Pancreas (tissue), 10 donors: ENCODE measurements around the gene NOC4L. TPM values are rescaled to one million over a fixed set of nuclear protein-coding genes. Genes with fewer than 3 reads are reported as not detected.

Experiments used
- ATAC-seq, 4 donors: fragments of 200-7000 bp; cut with Tn5 transposase; one replicate each; pipeline versions ENCODE4 v1.8.0 to v1.9.1; 2020; ENCODE audit warnings: mild to moderate bottlenecking in 4 of 4, moderate library complexity in 4 of 4
- DNase-seq, 6 donors: peaks; one replicate each; pipeline ENCODE4 v3.0.0-alpha.2; 2020
- FAIRE-seq: peaks from 2 replicates; lab custom pipeline; 2012; peaks lifted over from hg19 to GRCh38; lab: Jason Lieb, UNC
- H3K27ac ChIP-seq, 4 donors: fragments of 200-600 bp; sonication (generic); 1 replicate in 3 of 4; 2 replicates in 1 of 4; pipeline versions ENCODE4 v1.5.0 to v1.8.0; 2020
- H3K27me3 ChIP-seq, 4 donors: fragments of 200-600 bp; one replicate each; pipeline ENCODE4 v1.8.0; 2021
- H3K36me3 ChIP-seq, 3 donors: fragments of 200-600 bp; sonication (generic) in 1 of 3; one replicate each; pipeline versions ENCODE4 v1.5.0 to v1.8.0; 2020 to 2021
- H3K4me1 ChIP-seq, 3 donors: fragments of 200-600 bp; one replicate each; pipeline ENCODE4 v1.8.0; 2021
- H3K4me3 ChIP-seq, 4 donors: fragments of 200-600 bp; sonication (generic) in 2 of 4; one replicate each; pipeline versions ENCODE4 v1.5.0 to v1.8.0; 2020 to 2021
- H3K9me3 ChIP-seq, 4 donors: fragments of 200-600 bp; one replicate each; pipeline ENCODE4 v1.8.0; 2021
- WGBS, 2 donors: extraction: QIAGEN DNeasy Blood & Tissue Kit; methylation state at CpG; one replicate each; pipeline ENCODE4 v1.1.7; 2013; 5-methylcytosine and 5-hydroxymethylcytosine counted together
- intact Hi-C, 3 donors: fragments of 100-400 bp; cut with DNase I; formaldehyde crosslinking; loops; one replicate each; pipeline versions ENCODE4 v1.11.1 to v1.14.2; 2022
- polyA plus RNA-seq, 2 donors: library from polyadenylated mRNA; stranded (reverse); fragments of 200-250 nt; gene quantifications; one replicate each; pipeline ENCODE4 v1.2.3, GENCODE V29; 2013
- total RNA-seq, 6 donors: library from RNA; stranded (reverse); fragmentation: NEBNext Ultra II Directional in 4 of 6; extraction: Animal tissue kit (Norgen Biotek cat#: 25700) in 4 of 6; gene quantifications; one replicate each; pipeline versions ENCODE4 v1.2.1 to v1.2.4, GENCODE V29; 2021 to 2023
- TF ChIP-seq, protein P1 (sequence below), 4 donors: fragments of 200-600 bp; sonication (generic) in 3 of 4; IDR thresholded peaks; one replicate each; pipeline versions ENCODE4 v1.5.0 to v1.8.0; 2021; ENCODE audit warnings: antibody characterized with exemption in 4 of 4
- donor health status: healthy with polysubstance abuse.
- donor health status: DM: no; HTN: no; CAD: no; lungs with moderate emphysema.
- donor health status: DM: no; HTN: no; CAD: no.
- donor health status: control.
- donor health status: control.
- donor health status: Bipolar disorder and iron deficiency.
- donor health status: DM: yes; HTN: yes; CAD: no.
- donor health status: DM: no; HTN: no; CAD: no.
- donor health status: DM: no; HTN: no; CAD: no.
- donor health status: DM: yes; HTN: yes; CAD: no.

NOC4L gene
- total and polyA plus RNA-seq, 8 donors = 6.8 to 45.8 (median 8.8) TPM

DNA sequence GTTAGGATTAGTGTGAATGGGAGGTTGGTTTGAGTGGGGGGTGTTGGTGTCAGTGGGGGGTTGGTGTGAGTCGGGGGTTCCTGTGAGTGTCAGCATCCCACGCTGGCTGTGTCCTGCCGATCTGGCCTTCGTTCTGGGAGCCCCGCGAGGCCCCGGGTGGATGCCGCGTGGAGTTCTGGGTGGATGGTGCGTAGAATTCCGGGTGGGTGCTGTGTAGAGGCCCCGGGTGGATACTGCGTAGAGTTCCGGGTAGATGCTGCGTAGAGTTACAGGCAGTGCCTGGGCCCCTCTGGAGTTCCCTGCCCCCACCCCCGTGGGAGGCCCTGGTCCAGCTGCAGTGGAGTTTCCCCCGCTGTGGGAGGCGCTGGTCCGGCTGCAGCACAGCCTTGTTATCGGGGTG, 8.7 kb downstream of the NOC4L start:
- FAIRE-seq = no peak
- 90 to 92% methylated on average over 20 of the region's 20 CpGs for WGBS, 2 donors
- TF ChIP-seq, protein P1, sequence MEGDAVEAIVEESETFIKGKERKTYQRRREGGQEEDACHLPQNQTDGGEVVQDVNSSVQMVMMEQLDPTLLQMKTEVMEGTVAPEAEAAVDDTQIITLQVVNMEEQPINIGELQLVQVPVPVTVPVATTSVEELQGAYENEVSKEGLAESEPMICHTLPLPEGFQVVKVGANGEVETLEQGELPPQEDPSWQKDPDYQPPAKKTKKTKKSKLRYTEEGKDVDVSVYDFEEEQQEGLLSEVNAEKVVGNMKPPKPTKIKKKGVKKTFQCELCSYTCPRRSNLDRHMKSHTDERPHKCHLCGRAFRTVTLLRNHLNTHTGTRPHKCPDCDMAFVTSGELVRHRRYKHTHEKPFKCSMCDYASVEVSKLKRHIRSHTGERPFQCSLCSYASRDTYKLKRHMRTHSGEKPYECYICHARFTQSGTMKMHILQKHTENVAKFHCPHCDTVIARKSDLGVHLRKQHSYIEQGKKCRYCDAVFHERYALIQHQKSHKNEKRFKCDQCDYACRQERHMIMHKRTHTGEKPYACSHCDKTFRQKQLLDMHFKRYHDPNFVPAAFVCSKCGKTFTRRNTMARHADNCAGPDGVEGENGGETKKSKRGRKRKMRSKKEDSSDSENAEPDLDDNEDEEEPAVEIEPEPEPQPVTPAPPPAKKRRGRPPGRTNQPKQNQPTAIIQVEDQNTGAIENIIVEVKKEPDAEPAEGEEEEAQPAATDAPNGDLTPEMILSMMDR (IDR thresholded peaks at IDR 0.05) = no peak
- ATAC-seq = no peak
- no peaks in the 10 kb centered on the region for H3K9me3 ChIP-seq
- H3K27ac ChIP-seq = no peak overlapping the region
- DNase-seq = peak in 2 of 6 donors; percentile 20 to 62
- H3K36me3 ChIP-seq = peaks cover 0 to 14% (median 0%) of the 10 kb centered on the region in 3 donors
- H3K4me1 ChIP-seq = no peaks in the 10 kb centered on the region
- intact Hi-C loops = loop anchor here in 2 of 3 donors (5.0 to 10.0 kb wide), 2 partner anchors 262 to 464 kb away; partner anchors contain the start of gene P2RX2 (in 1 of the 2)
- no peaks in the 10 kb centered on the region for H3K27me3 ChIP-seq
- no peak overlapping the region for H3K4me3 ChIP-seq

DNA sequence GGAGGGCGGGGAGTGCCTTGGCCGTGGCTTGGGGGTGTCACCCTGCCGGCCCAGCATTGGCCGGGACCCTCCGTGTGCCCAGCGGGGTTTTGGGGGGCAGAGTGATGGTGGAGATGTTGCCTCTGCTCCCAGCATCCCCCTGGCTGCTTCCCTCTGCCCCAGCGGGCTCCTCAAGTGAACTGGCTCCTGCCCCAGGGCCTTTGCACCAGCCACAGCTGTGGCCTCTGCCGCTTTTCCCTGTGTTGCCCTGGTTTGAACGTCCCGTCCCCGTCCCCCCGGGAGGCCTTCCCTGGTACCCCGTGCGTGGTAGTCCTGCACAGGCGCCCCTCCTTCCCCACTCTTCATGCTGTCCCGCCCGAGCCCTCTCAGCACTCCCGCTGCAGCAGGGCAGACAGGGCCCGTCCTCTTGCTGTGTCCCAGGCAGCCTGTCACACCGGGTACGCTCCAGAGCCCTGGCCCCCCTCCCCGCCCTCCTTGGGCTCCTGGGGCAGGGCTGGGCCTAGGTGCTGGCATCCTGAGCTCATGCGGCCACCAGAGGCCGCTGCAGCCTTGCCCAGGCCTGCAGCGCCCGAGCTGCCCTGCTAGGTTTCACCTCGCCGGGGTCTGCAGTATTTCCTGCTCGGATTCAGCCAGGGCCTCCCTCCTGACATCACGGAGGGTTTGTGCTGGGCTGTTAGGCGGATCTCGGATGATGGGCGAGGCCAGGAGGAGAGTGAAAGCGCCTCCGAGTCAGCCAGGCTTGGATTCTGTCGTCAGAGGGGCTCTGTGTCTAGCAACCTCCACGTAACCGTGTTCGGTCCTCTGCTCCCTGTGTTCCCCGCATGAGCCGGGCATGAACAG, 9.5 kb downstream of the NOC4L start:
- 36 to 38% methylated on average over 40 to 41 of the region's 41 CpGs for whole genome bisulfite sequencing, 2 donors
- no peaks in the 10 kb centered on the region for H3K27me3 ChIP-seq
- H3K36me3 ChIP-seq = peaks cover 0 to 14% (median 0%) of the 10 kb centered on the region in 3 donors
- intact Hi-C loops = loop anchor here in 2 of 3 donors (5.0 to 10.0 kb wide), 2 partner anchors 261 to 464 kb away; partner anchors contain the start of gene P2RX2 (in 1 of the 2)
- H3K27ac ChIP-seq = no peak overlapping the region
- H3K9me3 ChIP-seq = no peaks in the 10 kb centered on the region
- ATAC-seq (peak; percentile 91 to 97 (median 95)), FAIRE-seq (no peak), DNase-seq (peak in 5 of 6 donors; percentile 43 to 85 (median 69))
- no peaks in the 10 kb centered on the region for H3K4me1 ChIP-seq
- TF ChIP-seq, protein P1 (IDR thresholded peaks at IDR 0.05) = peak; percentile 71 to 93 (median 86)
- H3K4me3 ChIP-seq = no peak overlapping the region

GRCh38 chr12:132154341-132154761, 10.1 kb downstream of the NOC4L start:
- DNase-seq (peak in 2 of 6 donors; percentile 20 to 66), FAIRE-seq (no peak), ATAC-seq (peak in 3 of 4 donors; percentile 5 to 17 (median 5))
- H3K4me1 ChIP-seq = no peaks in the 10 kb centered on the region
- TF ChIP-seq, protein P1 (IDR thresholded peaks at IDR 0.05) = no peak
- H3K36me3 ChIP-seq = peaks cover 0 to 14% (median 0%) of the 10 kb centered on the region in 3 donors
- H3K4me3 ChIP-seq = no peak overlapping the region
- WGBS, 2 donors = 67 to 69% methylated on average over 21 of the region's 21 CpGs
- no peak overlapping the region for H3K27ac ChIP-seq
- intact Hi-C loops = loop anchor here in 2 of 3 donors (5.0 to 10.0 kb wide), 2 partner anchors 260 to 463 kb away; partner anchors contain the start of gene P2RX2 (in 1 of the 2)
- H3K27me3 ChIP-seq = no peaks in the 10 kb centered on the region
- H3K9me3 ChIP-seq = no peaks in the 10 kb centered on the region

GRCh38 chr12:132154941-132155770, 10.9 kb downstream of the NOC4L start:
- TF ChIP-seq, protein P1 (IDR thresholded peaks at IDR 0.05) = no peak
- H3K36me3 ChIP-seq = peaks cover 0 to 14% (median 0%) of the 10 kb centered on the region in 3 donors
- H3K4me3 ChIP-seq = no peak overlapping the region
- H3K27ac ChIP-seq = no peak overlapping the region
- DNase-seq = peak in 1 of 6 donors; percentile 24
- intact Hi-C loops = loop anchor here in 2 of 3 donors (5.0 to 10.0 kb wide), 2 partner anchors 260 to 462 kb away; partner anchors contain the start of gene P2RX2 (in 1 of the 2)
- H3K27me3 ChIP-seq = no peaks in the 10 kb centered on the region
- no peaks in the 10 kb centered on the region for H3K4me1 ChIP-seq
- FAIRE-seq = no peak
- ATAC-seq = no peak
- 90 to 91% methylated on average over 50 to 51 of the region's 51 CpGs for WGBS, 2 donors
- no peaks in the 10 kb centered on the region for H3K9me3 ChIP-seq
